B cell (primary cell): ENCODE measurements around the gene RASA4B. TPM values are rescaled to one million over a fixed set of nuclear protein-coding genes. Genes with fewer than 3 reads are reported as not detected.
"Not testable (repeated sequence)": the region's sequence is repeated elsewhere in the genome, so short reads cannot be mapped to it uniquely, and the experiment has no call there.

Source experiments
- ATAC-seq: fragments of 200-7000 bp; cut with Tn5 transposase; one replicate; pipeline ENCODE4 v1.10.0; 2021; ENCODE audit warnings: low read depth, mild to moderate bottlenecking, moderate number of reproducible peaks, moderate library complexity
- CTCF ChIA-PET: fragments of 350-600 bp; sonication (Branson Sonifier 250); formaldehyde crosslinking; loops from one replicate; lab custom pipeline; 2021; ENCODE audit warnings: antibody characterized with exemption, inconsistent platforms; lab: Charles Lee
- POLR2A ChIA-PET: fragments of 350-600 bp; sonication (Branson Sonifier 250); formaldehyde crosslinking; loops from one replicate; lab custom pipeline; 2021; ENCODE audit warnings: antibody characterized with exemption; lab: Charles Lee
- DNase-seq: peaks from one replicate; pipeline ENCODE4 v3.0.0; 2013
- H2AFZ ChIP-seq: 2 replicates; pipeline ENCODE4 v1.6.1; 2012; ENCODE audit warnings: mild to moderate bottlenecking, low read depth, low read length; ENCODE audit not compliant: insufficient read depth, poor library complexity, severe bottlenecking
- H3K27ac ChIP-seq, 2 donors: 1 replicate in 1 of 2; 2 replicates in 1 of 2; pipeline ENCODE4 v1.5.1; 2012 to 2013; ENCODE audit warnings: low read length in 2 of 2, mild to moderate bottlenecking in 2 of 2, moderate library complexity in 1 of 2
- H3K27me3 ChIP-seq, 4 experiments: fragments of 200-600 bp in 1 of 4; sonication (generic) in 1 of 4; replicated peaks in 1 of 4; 1 replicate in 2 of 4; 2 replicates in 2 of 4; pipeline versions ENCODE4 v1.6.1 to v1.7.0; 2013 to 2016; ENCODE audit warnings: low read length in 3 of 4, mild to moderate bottlenecking in 2 of 4, mixed read lengths in 1 of 4, moderate library complexity in 1 of 4; ENCODE audit not compliant: insufficient read depth in 4 of 4, control insufficient read depth in 3 of 4; ENCODE audit errors: control extremely low read depth in 1 of 4
- H3K36me3 ChIP-seq, 2 experiments: replicated peaks in 1 of 2; 1 replicate in 1 of 2; 2 replicates in 1 of 2; pipeline versions ENCODE4 v1.6.1 to v1.7.1; 2013; ENCODE audit warnings: low read length in 1 of 2; ENCODE audit not compliant: insufficient read depth in 2 of 2, control insufficient read depth in 1 of 2; ENCODE audit errors: control extremely low read depth in 1 of 2, extremely low read depth in 1 of 2
- H3K4me1 ChIP-seq, 2 donors: fragments of 200-600 bp in 1 of 2; sonication (generic) in 1 of 2; 1 replicate in 1 of 2; 2 replicates in 1 of 2; pipeline versions ENCODE4 v1.5.1 to v1.6.1; 2013 to 2017; ENCODE audit warnings: low read length in 2 of 2; ENCODE audit not compliant: control insufficient read depth in 2 of 2, insufficient read depth in 2 of 2
- H3K4me2 ChIP-seq: replicated peaks from 2 replicates; pipeline ENCODE3; 2012; ENCODE audit warnings: mild to moderate bottlenecking, low read depth, low read length; ENCODE audit not compliant: poor library complexity, severe bottlenecking
- H3K4me3 ChIP-seq, 5 experiments: fragments of 200-600 bp in 1 of 5; sonication (generic) in 1 of 5; 1 replicate in 3 of 5; 2 replicates in 2 of 5; pipeline versions ENCODE4 v1.5.1 to v1.7.0; 2011 to 2016; ENCODE audit warnings: low read length in 4 of 5, mild to moderate bottlenecking in 4 of 5, low read depth in 2 of 5, control low read depth in 1 of 5, moderate library complexity in 1 of 5; ENCODE audit not compliant: insufficient read depth in 1 of 5; ENCODE audit errors: control extremely low read depth in 1 of 5, extremely low read depth in 1 of 5
- H3K79me2 ChIP-seq: fragments of 200-600 bp; sonication (generic); one replicate; pipeline ENCODE4 v1.6.0; 2016; ENCODE audit warnings: low read length; ENCODE audit not compliant: control insufficient read depth, insufficient read depth
- H3K9ac ChIP-seq: fragments of 200-600 bp; sonication (generic); 2 replicates; pipeline ENCODE4 v1.6.1; 2017; ENCODE audit warnings: mild to moderate bottlenecking, low read length, moderate library complexity
- H3K9me3 ChIP-seq, 3 donors: one replicate each; pipeline versions ENCODE4 v1.6.1 to v1.7.1; 2013; ENCODE audit warnings: low read length in 2 of 3; ENCODE audit not compliant: control insufficient read depth in 2 of 3, insufficient read depth in 1 of 3; ENCODE audit errors: control extremely low read depth in 1 of 3
- H4K20me1 ChIP-seq: 2 replicates; pipeline ENCODE4 v1.6.0; 2012; ENCODE audit warnings: mild to moderate bottlenecking, low read length; ENCODE audit not compliant: insufficient read depth, control insufficient read depth, poor library complexity, severe bottlenecking
- H3K27ac Mint-ChIP-seq: one replicate; pipeline ENCODE4 v1.8.0; 2021; ENCODE audit warnings: mixed read lengths
- H3K27me3 Mint-ChIP-seq: one replicate; pipeline ENCODE4 v1.8.0; 2021; ENCODE audit warnings: mixed read lengths
- H3K4me1 Mint-ChIP-seq: one replicate; pipeline ENCODE4 v1.8.0; 2021; ENCODE audit warnings: mixed read lengths
- H3K4me3 Mint-ChIP-seq: one replicate; pipeline ENCODE4 v1.8.0; 2021; ENCODE audit warnings: mixed read lengths
- H3K9me3 Mint-ChIP-seq: one replicate; pipeline ENCODE4 v1.8.0; 2022; ENCODE audit warnings: mixed read lengths; ENCODE audit not compliant: insufficient read depth
- WGBS: methylation state at CpG from one replicate; pipeline ENCODE4 v1.1.5; 2013; ENCODE audit warnings: missing lambda C conversion rate; ENCODE audit not compliant: insufficient coverage; 5-methylcytosine and 5-hydroxymethylcytosine counted together
- intact Hi-C: fragments of 100-400 bp; cut with micrococcal nuclease; formaldehyde crosslinking; loops from one replicate; pipeline ENCODE4 v1.10.0; 2022
- polyA plus RNA-seq: library from polyadenylated mRNA; depleted of rRNA; stranded (reverse); fragments of >200 nt; gene quantifications from 2 replicates; pipeline ENCODE4 v1.2.3, GENCODE V29; 2012
- total RNA-seq, 2 donors: library from RNA; stranded (reverse); fragments of 120-200 nt in 1 of 2; gene quantifications; 1 replicate in 1 of 2; 2 replicates in 1 of 2; pipeline versions ENCODE4 v1.2.3 to v1.2.4, GENCODE V29; 2013 to 2022

Gene RASA4B
- total and polyA plus RNA-seq, 2 donors (not counting 1 experiment from before 2014, with no cell fraction given), result 15.6 to 26.4 TPM

DNA sequence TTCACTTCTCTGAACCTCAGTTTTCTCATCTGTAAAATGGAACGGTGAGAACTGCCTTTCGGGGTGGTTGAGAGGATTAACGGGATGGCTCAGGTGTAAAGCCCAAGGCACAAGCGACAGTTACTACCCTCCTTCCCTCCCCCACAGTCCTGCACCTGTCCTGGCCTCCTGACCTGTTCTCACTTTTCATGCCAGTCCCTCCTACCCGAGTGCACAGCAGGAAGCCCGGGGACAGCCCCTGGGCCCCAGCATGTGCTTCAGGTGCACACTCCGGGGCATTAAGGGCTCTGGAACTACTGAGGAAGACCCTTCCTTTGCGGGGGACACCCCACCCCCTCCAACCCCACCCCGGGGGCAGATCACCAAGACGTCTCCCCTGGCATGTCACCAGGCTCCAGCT is 626 bp downstream of the RASA4B start:
- POLR2A ChIA-PET, CTCF ChIA-PET, H3K27ac Mint-ChIP-seq, H3K4me2 ChIP-seq, H2AFZ ChIP-seq, H3K9me3 Mint-ChIP-seq, H3K4me1 Mint-ChIP-seq, H3K79me2 ChIP-seq, H3K27me3 ChIP-seq, H3K36me3 ChIP-seq, H3K27ac ChIP-seq, DNase-seq, H3K4me3 Mint-ChIP-seq, ATAC-seq, H3K27me3 Mint-ChIP-seq, H4K20me1 ChIP-seq, H3K4me3 ChIP-seq, H3K9ac ChIP-seq, intact Hi-C loops, H3K9me3 ChIP-seq: not testable (repeated sequence)
- H3K4me1 ChIP-seq, result peaks cover 8 to 11% of the 10 kb centered on the region in 2 donors
- no CpG with 5 or more reads among the region's 10 CpGs for WGBS

DNA sequence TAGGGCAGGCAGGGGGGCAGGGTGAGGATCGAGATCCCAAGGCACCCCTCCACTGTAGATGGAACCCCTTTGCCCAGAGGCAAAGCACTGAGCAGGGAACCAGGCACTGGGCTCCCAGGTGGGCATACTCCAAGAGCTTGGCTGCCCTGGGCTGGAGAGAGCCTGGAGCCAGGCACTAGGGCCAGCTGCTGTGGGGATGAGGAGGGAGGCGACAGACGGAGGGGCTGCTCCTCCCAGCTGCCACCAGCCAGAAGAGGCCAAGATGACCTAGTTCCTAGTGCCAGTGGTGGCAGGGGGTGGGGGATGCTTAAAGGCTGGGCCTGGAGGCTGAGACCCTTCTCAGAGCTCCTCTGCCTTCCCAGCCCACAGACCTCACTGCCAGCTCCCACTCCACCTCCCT is 1.7 kb downstream of the RASA4B start:
- H3K27ac Mint-ChIP-seq, H3K27me3 Mint-ChIP-seq, DNase-seq, H3K27me3 ChIP-seq, H3K4me2 ChIP-seq, H3K9me3 Mint-ChIP-seq, H3K27ac ChIP-seq, H3K4me3 ChIP-seq, H3K9me3 ChIP-seq, H3K9ac ChIP-seq, CTCF ChIA-PET, H3K4me1 Mint-ChIP-seq, POLR2A ChIA-PET, H3K79me2 ChIP-seq, H2AFZ ChIP-seq, H3K36me3 ChIP-seq, intact Hi-C loops, H3K4me3 Mint-ChIP-seq, ATAC-seq, H4K20me1 ChIP-seq: not testable (repeated sequence)
- WGBS, result no CpG with 5 or more reads among the region's 3 CpGs
- H3K4me1 ChIP-seq, result peaks cover 8 to 11% of the 10 kb centered on the region in 2 donors

DNA sequence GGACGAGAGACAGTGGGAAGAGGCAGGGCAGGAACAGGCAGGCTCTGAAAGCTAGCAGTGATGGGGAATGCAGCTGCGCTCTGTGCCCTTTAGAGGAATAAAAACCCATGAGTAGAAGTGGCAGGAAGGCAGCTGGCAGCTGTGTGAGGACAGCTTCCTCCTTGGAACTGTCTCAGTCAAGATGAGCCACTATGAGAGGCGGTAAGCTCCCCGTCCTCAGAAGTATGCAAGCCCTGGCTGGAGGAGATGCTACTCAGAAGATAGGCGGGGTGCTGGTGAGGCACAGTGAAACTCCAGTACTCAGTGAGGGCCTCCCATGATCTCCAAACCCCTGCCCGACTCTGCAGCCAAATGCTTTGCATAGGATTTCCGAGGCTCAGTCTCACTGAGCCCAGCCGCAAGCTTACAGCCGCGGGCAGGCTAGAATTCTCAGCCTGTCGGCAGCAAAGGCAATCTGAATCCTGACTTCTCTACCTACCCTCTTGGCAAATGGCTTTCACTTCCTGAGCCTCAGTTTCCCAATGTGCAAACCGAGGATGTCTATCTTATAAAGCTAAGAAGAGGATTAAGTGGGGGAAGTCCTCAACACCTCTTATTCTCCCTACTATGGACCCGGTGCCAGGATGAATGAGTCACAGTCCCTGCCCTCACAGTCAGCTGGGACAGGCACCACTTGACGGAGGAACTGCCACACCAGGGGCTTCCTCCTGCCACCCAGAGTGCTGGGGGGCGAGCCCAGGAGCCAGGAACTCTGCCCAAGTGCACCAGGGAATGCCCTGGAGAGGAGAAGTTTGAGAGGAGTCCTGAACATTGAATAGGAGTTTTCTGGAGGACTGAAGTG is 2.5 kb downstream of the RASA4B start:
- H3K4me3 ChIP-seq, H3K27ac ChIP-seq, H3K79me2 ChIP-seq, H3K9me3 Mint-ChIP-seq, H3K36me3 ChIP-seq, H3K27me3 Mint-ChIP-seq, H3K4me1 Mint-ChIP-seq, H3K9ac ChIP-seq, H3K9me3 ChIP-seq, H3K27me3 ChIP-seq, CTCF ChIA-PET, H3K4me3 Mint-ChIP-seq, H2AFZ ChIP-seq, H3K27ac Mint-ChIP-seq, H3K4me2 ChIP-seq, H4K20me1 ChIP-seq, POLR2A ChIA-PET, intact Hi-C loops, DNase-seq: not testable (repeated sequence)
- no CpG with 5 or more reads among the region's 15 CpGs for WGBS
- H3K4me1 ChIP-seq, result peaks cover 8 to 11% of the 10 kb centered on the region in 2 donors
- ATAC-seq, result peak; percentile 16

DNA sequence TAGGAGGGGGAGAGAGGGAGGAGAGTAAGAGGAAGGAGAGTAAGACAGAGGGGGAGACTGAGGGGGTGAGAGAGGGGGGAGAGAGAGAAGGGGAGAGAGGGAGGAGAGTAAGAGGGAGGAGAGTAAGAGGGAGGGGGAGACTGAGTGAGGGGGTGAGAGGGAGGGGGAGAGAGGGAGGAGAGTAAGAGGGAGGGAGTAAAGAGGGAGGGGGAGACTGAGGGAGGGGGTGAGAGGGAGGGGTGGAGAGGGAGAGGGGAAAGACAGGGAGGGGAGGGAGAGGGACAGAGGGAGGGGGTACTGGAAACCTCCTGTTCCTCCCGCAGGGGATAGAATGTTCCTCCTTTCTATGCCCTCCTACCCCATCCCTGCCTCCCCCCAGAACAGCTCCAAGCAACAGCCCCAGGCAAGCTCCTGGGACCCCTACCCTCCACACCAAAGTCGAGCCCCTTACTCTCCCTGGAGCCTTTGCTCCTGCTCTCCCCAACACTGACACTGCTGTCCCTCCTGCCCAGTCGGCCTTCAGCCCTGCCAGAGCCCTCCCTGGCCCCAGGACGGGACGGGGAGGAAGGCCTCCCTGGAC is 4.8 kb downstream of the RASA4B start:
- H3K27ac Mint-ChIP-seq, CTCF ChIA-PET, H4K20me1 ChIP-seq, POLR2A ChIA-PET, ATAC-seq, H3K36me3 ChIP-seq, H3K27me3 ChIP-seq, H3K9me3 Mint-ChIP-seq, H3K4me1 ChIP-seq, H3K27me3 Mint-ChIP-seq, intact Hi-C loops, H3K9ac ChIP-seq, H3K27ac ChIP-seq, H3K9me3 ChIP-seq, H3K4me1 Mint-ChIP-seq, H3K79me2 ChIP-seq, H3K4me3 ChIP-seq: not testable (repeated sequence)
- peak overlapping the region; percentile 43 for H3K4me2 ChIP-seq
- peak; percentile 45 for DNase-seq
- WGBS, result 13% methylated on average over 1 of the region's 5 CpGs
- peak overlapping the region; percentile 51 for H2AFZ ChIP-seq
- H3K4me3 Mint-ChIP-seq, result peak overlapping the region; percentile 26
